Activated CD4-positive, alpha-beta T cell treated with anti-CD3 and anti-CD28 coated beads, Interleukin-2, Interleukin-6, amounts not matched to agents 100 ng/mL and 50 ng/mL, durations not matched to agents 16 hours and 8 hours (primary cell): ENCODE data around the gene MSX1.

Experiments used
- DNase-seq: peaks from one replicate; pipeline ENCODE4 v3.0.0-alpha.2; 2020

Gene MSX1

GRCh38 chr4:4858527-4859324 lies 739 bp upstream of the MSX1 start:
- no peak for DNase-seq

GRCh38 chr4:4859799-4860599 lies 534 bp downstream of the MSX1 start:
- no peak for DNase-seq

GRCh38 chr4:4860600-4861389 lies 1.3 kb downstream of the MSX1 start:
- no peak for DNase-seq

GRCh38 chr4:4861390-4862018 lies 2.0 kb downstream of the MSX1 start:
- DNase-seq = no peak

DNA sequence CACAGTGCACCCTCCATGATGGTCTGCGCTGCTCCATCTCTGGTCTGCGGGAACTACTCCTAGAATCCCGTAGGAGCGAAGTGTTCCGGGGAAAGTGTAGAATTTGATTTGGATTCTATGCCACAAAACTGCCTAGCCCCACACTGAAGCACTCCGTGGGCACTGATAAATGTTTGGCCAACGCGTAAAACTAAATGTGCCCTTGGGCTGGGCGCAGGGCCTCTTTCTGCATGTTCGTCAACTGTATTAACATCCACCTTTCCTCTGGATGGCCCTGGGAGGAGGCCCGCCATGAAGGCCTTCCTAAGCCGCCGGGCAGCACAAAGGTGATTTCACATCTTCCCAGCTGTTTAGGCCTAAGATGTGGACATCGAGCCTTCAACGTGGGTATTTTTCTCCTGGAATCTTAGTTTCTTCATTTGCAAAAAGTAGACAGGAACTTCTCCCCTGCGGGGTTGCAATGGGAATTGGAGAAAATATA lies 2.6 kb downstream of the MSX1 start:
- no peak for DNase-seq

DNA sequence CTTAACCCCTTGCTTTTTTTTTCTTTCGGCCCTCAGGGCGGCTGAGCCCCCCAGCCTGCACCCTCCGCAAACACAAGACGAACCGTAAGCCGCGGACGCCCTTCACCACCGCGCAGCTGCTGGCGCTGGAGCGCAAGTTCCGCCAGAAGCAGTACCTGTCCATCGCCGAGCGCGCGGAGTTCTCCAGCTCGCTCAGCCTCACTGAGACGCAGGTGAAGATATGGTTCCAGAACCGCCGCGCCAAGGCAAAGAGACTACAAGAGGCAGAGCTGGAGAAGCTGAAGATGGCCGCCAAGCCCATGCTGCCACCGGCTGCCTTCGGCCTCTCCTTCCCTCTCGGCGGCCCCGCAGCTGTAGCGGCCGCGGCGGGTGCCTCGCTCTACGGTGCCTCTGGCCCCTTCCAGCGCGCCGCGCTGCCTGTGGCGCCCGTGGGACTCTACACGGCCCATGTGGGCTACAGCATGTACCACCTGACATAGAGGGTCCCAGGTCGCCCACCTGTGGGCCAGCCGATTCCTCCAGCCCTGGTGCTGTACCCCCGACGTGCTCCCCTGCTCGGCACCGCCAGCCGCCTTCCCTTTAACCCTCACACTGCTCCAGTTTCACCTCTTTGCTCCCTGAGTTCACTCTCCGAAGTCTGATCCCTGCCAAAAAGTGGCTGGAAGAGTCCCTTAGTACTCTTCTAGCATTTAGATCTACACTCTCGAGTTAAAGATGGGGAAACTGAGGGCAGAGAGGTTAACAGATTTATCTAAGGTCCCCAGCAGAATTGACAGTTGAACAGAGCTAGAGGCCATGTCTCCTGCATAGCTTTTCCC lies 3.4 kb downstream of the MSX1 start:
- DNase-seq = no peak

GRCh38 chr4:4864443-4864939 lies 5.0 kb downstream of the MSX1 start:
- DNase-seq = no peak

DNA sequence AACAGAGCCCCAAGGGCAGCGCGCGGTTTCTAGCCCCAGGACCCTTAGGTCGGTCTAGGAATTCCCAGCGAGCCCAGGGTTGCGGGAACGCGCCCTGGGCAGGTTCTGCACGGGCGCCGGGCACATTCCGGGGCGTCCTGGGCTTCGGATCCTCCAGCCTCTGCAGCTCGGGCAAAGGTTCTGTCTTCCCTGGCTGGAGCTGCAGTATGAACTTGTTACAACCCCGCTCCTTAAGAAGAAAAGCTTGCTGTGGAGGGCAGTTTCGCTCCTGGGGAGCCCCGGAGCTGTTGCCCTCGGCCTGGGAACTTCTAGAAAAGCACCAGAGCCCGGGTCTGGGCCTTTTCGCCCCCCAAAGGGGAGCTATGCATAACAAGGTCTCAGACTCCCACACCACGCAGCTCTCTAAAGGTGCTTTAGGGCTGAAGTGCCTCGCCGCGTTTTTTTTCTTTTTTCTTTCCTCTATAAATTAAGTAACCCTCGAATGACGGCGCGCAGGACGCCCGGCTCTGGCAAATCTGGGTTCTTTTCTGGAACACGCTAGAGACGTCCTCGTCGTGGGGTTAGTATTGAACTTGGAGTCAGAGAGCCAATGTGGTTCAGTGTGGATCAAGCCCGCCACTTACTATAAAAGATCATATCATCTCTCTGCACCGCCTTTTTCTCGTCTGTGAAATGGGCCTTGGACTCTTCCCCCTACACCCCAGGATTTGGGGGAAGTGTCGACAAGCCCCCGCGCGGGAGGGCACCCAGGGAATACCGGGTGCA lies 5.7 kb downstream of the MSX1 start:
- no peak for DNase-seq

DNA sequence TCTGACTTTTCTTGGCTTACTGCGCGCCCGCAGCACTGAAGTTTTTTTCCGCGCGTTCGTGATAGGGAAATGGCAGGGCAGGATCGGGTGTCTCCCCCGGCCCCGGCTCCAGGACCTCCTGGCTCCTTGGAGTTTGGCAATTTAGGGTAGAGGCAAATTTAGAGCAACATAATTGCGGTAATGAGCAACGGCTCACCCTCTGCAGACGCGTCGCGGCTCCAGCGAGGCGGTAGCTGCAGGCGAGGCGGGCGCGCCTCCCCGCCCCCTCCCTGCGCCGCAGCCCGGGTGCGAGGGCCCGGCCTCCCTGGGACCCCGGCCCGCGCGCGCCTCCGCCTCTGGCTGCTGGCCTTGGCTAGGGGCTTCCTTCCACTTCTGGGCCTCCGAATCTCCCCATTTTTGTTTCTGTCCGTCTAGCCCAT lies 6.2 kb downstream of the MSX1 start:
- DNase-seq = no peak

DNA sequence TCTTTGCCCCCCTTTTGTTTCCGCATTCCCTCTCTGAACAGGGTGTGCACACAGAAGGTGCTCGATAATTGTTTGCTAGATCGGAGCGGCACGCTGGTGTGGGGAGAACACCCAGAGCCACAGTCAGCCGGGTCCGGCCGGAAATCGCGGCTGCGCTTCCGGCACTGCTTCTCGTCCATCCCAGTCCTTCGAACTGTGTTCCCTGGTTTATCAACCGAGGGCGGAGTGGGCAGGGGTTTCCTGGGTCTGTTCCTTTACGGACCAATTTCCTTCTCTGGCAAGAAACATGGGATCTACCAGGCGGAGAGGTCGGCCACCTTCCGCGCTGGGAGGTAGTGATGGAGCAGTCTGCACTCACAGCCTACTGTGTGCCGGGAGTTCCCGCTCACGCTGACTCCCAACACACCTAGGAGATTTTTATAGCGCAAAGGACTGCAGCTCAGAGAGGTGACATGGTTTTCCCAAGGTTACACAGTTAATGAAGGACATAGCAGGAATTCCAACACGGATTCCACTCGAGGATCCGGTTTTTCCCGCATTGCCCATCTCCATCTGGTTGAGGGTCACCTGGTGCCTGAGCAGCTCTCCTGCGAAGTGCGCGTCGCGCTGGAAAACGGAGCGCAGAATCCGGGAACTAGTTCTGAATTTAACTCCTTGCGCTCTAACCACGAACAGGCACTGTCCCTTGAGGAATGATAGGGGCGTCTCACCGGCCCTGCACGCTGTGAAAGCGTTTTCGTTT lies 6.8 kb downstream of the MSX1 start:
- no peak for DNase-seq

GRCh38 chr4:4866866-4867374 lies 7.5 kb downstream of the MSX1 start:
- no peak for DNase-seq

DNA sequence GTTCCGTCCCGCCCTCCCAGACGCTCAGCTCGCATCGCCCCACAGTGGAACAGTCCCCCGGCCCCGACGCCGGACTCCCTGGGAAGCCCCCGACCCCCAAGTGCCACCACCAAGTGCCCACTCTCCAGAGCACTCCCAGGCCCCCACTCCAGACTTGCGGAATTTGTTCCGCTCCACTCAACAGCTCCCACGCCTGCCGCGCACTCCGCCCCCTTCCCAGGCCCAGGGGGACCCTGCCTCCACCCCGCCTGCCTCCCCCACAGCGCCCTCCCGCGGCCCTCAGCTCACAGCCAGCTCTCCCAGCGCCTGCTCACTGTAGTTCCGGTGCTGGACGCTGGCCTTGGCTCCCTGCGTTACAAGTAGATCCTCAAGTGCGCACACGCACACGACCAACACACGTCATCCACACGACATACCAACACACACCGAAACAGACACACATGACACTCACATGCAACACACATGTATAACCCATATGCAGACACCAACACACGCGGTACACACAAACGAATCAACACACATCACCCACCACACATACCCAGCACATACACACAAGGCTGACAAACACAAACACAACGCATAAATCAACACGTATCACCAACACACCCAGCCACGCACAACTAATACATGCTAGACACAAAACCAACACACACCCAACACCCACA lies 8.0 kb downstream of the MSX1 start:
- DNase-seq = no peak

DNA sequence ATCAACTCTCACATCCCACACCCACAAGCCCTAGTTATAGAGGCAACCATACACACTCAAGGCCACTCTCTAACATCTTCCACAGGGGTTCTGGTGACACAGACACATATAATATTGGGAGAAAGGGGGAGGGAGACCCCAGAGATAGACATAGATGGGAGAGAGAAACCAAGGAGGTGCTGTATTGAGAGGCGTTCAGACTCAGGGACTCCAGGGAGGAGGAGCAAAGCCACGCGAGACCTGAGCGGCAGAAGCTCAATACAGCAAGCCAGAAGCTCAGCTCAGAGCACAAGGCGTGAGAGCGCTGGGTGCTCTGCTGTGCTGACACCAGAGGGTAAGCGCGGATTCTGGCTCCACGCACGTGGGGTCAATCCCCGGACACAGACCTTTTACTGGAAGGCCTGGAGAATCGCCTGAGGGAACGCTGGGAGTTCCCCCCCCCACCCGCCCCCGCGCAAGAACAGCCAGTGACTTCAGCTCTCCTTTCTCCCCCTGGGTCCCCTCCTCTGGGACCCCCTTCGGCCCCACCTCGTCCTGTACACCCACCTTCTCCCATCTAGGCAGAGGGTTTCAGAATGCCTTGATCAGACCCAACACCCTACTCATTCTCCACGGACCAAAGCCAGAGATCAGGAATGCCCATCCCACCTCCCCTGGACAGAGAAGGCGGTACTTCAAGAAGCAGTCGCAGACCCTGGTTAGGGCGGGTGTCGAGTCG lies 8.7 kb downstream of the MSX1 start:
- DNase-seq = no peak

DNA sequence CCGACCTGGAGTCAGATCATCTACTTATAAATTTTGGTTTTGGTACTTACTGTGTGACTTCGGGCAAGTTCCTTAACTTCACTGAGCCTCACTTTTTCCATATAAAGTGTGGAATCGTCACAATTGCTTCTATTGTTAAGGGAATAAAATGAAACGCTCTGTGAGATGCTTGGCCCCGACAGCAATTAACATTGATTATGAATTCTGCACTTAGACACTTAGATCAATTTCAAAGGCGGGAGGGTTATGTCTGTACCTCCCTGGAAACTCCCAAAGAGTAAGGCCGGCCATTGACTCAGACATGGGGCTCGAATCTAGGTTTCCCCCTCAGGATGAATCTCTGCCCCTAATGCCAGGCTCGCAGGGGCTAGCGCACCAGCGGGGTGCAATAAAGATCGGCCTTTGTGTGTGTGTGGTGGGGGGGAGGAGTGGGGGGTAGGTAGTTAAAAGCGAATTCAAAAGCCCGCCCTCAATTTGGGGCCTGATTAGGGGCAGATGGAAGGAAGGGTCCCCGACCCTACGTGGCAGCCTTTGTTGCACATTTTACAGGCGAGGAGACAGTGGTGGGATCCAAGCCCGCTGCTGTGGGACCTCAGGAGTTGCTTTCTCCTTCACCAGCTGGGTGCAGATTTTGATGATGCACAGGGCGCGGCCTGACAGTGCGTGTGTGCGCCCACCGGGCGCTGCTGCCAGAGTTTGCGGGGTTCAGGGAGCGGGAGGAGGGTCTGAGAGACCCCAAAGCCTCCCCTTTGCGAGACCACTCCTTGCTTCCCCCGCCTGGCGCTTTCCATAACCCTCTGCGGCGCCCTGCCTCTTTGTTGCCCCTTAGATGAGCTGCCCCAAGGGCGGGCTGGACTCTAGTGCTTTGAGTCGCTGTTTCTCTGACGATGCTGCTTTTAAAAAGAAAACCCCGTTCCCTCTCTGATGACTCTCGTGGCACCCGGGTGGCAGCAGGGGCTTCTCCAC lies 9.6 kb downstream of the MSX1 start:
- no peak for DNase-seq

DNA sequence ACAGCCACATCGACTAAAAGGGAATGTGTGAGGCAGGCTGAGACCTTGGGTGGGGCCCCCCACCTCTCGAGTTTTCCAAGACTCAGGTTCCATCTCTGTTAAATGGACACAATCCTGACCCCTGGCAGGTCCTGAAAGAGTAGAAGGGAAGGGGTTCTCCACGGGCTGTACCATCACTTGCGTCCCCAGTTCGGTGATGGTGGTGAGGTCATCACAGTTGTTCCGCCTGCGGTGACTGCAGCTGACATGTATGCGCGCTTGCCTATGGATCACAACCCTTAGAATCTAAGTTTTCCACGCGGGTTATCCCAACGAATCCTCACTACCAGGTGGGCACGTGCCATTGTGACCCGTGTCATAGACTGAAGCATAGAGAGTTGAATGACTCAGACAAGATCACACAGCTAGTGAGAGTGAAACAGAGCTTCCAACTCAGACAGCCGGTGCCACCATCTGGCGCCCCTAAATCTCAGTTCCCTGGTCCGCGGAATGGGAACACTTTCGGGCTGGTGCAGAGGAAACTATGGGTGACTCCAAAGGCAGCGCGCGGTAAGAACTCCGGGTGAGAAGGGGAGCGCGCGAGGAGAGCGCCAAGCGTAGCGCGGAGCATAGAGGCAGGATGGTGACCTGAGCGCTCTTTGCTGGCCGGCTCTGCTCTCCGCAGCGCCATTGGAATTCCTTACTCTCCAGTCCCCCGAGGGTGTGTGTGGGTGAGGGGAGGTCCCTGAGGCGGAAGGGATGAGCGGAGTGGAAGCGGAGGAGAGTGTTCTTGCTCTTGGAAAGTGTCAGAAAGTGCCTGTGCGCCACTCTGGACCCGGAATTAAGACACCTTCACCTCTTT lies 10.5 kb downstream of the MSX1 start:
- DNase-seq = no peak

- DNase-seq = no peak
These were observed 11.2 kb downstream of the MSX1 start for GRCh38 chr4:4870576-4871241.
